GM19463 (cell line): ENCODE measurements around the gene YOD1.

ENCODE experiments used
- ATAC-seq: cut with Tn5 transposase; IDR thresholded peaks from one replicate; pipeline ENCODE4 v1.9.1; 2021; ENCODE audit warnings: mild to moderate bottlenecking, moderate library complexity; ENCODE audit not compliant: unreplicated experiment

YOD1 gene

DNA sequence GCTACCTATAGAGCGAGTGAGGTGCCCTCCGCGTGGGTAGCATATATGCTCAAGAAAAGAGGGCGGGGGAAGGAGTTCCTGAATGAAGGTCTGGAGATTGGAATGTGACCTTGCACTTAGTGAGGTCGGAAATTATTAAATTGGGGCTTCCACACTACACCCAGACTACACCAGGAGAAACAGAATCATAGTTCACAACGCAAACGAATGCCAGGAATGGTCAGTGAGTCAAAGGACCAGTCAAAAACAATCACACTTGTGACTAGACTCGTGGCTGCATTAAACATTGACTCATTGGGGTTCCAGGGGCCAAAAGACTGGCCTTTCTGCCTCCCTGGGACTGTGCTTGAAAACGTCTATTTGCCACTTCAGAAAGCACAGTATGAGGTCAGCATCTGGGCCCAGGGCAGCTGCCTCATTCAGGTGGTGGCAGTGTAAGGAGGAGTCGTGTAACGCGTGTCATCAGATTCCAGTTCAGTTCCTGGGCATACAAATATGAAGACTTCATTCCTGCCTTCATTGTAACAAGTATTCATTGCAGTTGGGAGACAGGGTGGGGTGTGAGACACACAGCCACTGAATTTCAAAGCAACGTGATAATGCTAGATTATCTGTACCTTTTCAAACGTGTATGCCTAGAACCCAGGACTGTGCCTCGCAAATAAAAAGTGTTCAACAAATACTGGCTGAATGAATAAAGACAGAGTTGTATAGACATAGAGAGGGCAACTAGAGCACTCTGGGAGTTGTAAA is at the start of gene YOD1:
Gene YOD1 (minus strand): TSS at position 18 of the 753 bp plus-strand sequence. CDS start 178 bp downstream, outside the sequence.
- no peak for ATAC-seq

DNA sequence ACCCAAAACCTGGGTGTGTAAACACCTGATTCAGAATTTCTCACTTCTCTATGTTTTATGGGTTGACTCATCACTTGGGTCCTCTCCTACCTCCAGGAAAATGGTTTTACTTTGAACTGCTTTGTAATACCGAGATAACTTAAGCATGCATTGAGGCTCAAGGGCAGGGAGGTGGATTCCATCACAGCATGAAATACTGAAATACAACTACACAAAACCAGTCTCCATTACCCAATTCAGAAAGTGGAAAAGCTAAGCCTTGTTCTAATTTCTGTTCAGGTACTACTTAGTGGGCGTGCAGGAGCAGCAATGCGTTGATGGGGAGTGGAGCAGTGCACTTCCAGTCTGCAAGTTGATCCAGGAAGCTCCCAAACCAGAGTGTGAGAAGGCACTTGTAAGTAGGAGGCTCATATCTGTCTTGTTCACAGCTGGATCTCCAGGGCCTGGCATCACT is 46.9 kb upstream of the YOD1 start:
- peak; percentile 98 for ATAC-seq

DNA sequence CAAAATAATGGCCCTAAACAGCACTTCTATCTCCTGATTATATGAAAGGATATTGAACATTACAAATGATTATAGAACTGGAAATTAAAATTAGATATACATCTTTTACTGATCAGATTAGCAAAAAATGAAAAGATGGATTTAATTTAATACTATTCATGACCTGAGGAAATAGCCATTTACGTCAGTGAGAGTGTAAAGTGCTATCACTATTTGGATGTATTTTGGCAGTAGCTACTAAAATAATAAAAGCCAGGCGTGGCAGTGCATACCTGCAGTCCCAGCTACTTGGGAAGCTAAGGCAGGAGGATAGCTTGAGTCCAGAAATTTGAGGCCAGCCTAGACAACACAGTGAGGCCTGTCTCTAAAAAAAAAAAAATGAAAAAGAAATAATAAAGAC is 42.9 kb upstream of the YOD1 start:
- no peak for ATAC-seq

DNA sequence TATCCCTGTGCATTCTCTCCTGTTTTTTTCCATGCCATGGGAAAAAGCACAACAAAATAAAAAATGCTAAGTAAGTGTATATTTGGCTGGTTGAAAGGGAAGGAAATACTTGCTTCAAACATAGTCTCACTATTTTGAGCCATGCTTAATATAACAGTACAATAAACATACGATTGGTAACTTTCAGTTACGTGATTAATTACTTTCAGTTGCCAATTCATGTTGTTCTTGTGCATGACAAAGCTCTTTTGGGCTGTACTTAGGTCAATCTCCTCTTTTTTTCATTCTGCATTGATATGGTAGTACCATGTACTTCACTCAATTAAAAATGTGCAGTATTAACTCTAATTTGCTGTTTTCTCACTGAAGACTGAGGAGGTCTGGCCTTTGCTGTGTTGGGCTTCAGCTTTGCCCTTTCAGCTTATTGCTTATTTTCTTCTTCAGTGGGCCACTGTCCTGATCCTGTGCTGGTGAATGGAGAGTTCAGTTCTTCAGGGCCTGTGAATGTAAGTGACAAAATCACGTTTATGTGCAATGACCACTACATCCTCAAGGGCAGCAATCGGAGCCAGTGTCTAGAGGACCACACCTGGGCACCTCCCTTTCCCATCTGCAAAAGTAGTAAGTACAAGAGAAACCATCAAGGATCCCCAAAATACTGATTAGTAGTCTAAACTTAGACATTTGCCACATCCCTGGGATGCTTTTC is 40.3 kb upstream of the YOD1 start:
- no peak for ATAC-seq

DNA sequence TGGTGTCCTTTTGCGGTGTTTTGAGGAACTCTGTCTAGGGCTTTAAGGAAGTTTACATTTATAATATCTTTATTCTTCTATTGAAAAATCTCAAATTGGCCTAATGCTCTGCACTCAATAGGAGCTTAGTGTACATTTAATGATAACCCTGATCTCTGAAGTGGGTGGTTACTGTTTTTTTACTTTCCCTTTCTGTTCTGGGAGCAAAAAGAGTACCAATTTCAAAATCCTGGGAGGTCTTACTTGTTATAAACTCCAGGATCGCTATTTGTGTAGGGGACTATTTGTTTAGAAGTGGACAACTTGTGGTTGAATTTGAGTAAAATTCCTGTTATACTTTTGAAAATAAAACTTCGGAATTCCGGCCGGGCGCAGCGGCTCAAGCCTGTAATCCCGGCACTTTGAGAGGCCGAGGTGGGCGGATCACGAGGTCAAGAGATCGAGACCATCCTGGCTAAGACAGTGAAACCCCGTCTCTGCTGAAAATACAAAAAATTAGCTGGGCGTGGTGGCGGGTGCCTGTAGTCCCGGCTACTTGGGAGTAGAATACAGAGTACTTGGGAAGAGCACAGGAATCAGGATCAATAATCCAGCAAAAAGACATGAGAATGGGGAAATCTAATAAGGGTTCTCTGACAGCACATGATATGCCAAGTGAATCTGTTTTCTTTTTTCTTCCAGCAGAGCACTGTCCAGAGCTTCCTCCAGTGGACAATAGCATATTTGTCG is 38.8 kb upstream of the YOD1 start:
- peak; percentile 24 for ATAC-seq

DNA sequence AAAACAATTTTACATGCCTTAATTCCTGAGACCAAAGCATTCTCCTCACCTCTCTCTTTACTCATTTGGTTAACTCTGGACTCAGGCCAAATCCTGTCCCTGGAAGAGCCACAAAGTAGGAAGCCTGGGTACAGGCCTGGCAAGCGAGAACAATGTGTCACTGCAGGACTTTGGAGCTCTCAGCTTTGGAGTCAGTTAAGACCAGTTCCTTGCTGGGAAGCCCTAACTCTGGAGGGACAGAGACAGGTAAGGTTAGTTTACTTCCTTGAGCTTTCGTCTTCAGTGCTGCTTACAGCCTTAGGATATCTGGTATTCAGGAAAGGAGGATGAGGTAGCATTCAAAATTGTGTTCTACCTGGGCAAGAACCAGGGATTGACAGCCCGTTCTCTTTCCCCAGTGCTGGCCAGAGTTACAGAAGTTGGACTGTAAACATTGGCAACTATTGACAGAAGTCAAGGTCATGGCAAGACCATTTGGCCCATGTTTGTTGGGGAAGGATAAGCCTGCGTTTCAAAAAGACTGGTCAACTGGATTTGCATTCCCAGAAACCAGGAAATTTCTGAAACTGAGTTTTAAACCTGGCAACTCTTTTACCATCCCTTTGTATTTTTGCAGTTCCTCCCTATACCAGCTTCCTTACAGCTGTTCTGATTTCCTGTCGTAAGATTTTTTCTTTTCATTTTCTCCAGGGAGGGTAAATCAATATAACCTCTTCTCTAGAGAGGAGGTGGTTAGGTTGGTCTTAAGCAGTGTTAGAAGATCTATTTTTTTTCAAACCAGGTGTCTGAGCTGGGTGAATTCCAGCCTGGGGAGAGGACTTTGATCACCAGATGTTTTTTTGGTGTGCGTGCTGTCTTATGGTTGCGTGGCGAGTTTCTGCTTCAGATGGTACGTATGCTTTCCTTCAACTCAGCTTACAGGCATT is 38.0 kb upstream of the YOD1 start, which contains the start of gene C4BPB:
Gene C4BPB (plus strand): TSS at position 160 of the 926 bp plus-strand sequence. CDS start 672 bp downstream, at position 832.
- peak; percentile 36 for ATAC-seq

DNA sequence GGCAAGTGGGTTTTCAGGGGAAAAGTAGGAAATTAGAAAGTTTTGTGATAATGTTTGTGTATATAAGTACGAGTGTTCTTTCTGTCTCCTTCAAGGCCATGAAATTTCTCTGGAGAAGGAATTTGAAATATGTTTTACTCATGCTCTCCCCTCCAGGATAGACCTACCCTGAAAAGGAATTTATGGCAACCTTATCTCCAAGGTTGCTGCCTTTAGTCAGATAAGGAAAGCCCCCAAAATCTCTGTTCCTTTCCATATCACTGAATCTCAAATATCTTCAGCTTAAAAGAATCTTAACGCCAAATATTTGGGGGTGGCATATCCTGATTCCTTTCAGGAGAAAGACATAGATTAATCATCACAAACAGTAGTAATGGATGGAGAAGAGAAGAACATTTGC is 37.2 kb upstream of the YOD1 start:
- ATAC-seq = no peak

DNA sequence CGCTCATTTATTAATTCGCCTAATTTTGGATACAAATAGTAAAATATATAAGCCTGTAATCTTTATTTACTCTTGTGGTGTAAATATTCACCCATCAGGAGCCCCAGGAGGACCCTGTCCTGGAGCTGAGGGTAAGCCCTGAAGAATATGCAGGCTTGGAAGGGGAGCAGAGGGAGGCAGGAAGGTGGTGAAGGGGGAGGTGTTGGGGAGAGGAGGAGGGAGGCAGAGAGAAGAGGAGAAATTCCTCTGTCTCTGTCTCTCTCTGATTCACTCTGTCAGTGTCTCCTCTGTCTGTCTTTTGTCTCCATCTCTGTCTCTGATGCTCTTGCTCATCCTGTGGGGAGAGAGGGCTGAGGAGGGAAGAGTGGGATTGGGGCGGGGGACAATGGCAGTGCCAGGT is 34.9 kb upstream of the YOD1 start:
- no peak for ATAC-seq

DNA sequence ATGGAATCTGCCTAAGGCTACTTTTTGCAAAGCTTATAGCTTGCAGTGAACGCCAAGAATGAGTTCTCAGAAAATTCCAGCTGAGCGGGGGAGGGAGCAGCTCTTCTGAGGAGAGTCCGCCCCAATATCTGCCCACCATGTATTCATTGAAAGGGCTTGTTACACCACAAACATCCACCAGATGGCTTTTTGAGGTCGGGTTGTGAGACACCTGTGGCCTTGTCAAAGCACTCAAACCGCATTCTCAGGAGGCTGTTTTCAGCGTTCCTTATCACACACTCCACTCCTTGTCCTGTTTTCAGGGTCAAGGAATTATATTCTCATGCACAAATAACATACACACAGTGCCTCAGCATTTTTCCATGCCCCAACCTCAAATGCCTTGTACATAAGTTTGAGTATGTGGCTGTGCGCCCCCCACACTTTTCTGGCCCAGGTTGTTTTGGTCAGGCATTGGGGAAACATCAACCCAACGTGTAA is 33.7 kb upstream of the YOD1 start:
- peak; percentile 82 for ATAC-seq

DNA sequence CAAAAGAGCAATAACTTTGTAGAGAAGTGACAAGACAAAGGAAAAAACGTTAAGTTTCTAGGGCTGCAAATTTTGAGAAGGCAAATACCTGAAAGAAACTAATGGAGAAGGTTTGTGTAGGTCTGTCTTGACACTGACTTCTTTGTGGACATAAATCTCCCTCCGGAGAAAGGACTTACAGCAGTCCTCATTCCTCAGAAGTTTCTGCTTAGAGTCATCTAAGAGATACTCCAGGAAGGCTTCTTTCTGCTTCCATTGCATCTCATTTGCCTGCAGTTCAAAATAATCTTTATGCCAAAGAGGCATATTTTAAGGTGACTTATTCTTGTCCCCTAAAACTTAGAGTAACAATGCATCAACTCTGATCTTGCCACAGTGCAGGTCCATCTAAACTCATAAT is 33.2 kb upstream of the YOD1 start:
- no peak for ATAC-seq

DNA sequence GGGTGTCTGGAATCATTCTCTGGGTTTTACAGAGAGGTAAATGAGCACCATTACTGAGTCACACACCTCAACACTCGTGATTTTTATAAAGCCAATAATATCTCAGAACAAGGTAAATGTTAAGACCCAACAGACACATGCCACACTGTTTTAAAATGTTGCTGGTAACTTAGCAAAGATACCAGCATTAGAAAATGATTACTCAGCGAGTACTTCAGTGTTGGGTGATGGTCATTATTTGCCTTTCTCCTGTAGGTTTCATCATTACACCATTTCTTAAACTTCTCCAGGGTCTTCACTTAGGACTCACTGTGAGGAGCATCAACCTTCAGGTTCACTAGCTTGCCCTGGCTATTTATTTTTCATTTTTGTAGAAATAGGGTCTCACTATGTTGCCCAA is 30.8 kb upstream of the YOD1 start:
- ATAC-seq = no peak

DNA sequence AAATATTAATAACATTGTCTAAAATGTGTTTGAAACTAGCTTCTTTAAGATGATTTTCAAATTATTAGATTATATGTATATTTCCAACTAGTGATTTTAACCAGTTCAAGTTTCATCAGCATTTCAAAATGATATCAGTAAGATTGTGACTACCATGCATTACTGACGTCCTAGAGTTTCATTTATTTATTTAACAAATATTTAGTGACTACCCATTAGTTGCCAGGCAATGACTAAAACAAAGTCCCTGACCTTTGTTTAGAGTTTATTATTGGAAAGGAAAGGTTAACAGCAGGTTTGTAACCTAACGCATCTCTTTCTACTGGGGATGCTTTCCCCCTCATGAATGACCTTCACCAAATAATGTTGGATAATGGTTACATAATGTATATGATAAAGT is 30.1 kb upstream of the YOD1 start:
- ATAC-seq = no peak

DNA sequence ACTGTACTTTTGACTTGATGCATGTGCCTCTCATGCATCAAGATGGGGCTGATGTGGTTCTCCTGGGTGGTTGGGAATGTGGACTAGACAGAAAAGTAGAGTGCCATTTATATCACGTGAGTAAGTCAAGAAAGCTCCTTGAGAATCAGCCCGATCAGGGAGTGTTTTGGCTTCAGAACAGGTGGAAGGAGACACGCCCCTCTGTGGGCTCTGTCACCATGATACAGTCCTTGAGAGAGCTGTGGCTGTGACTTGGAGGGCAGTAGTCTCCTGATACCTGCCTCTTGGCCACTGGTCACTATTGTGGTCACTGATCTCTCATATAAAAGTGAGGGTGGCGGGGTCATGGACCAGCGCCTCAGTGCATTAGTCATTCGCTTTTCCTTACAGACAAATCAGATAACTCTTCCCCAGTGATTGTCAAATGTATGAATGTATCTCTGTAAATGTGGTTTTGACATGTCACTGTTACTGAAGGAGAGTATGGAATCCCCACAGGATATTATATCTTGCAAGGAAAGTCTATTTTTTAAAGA is 28.8 kb upstream of the YOD1 start:
- ATAC-seq = no peak

DNA sequence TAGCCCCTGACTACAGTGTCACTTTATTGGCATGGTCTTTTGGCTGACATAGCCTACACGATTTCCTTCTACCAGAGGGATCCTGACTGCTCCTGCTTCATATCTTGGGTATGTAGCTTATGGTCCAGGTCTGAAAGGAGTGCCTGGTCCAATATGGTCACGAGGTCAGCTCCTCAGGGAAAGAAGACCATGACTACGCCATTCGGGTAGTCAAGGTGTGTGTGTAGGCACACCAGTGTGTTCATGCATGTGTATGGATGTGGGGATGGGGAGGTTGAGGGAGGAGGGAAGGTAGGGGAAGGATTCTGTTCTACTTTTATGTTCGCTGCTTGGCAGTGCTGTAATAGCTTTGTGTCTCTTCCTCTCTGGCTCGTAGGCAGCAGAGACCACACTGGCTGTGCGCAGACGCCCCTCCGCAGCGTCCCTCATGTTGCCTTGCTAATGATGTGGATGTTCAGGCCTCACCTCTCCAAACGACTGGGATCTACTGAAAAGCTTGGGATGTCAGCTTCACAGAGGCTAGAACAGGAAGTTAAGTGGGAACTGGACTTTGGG is 27.6 kb upstream of the YOD1 start:
- ATAC-seq = no peak

DNA sequence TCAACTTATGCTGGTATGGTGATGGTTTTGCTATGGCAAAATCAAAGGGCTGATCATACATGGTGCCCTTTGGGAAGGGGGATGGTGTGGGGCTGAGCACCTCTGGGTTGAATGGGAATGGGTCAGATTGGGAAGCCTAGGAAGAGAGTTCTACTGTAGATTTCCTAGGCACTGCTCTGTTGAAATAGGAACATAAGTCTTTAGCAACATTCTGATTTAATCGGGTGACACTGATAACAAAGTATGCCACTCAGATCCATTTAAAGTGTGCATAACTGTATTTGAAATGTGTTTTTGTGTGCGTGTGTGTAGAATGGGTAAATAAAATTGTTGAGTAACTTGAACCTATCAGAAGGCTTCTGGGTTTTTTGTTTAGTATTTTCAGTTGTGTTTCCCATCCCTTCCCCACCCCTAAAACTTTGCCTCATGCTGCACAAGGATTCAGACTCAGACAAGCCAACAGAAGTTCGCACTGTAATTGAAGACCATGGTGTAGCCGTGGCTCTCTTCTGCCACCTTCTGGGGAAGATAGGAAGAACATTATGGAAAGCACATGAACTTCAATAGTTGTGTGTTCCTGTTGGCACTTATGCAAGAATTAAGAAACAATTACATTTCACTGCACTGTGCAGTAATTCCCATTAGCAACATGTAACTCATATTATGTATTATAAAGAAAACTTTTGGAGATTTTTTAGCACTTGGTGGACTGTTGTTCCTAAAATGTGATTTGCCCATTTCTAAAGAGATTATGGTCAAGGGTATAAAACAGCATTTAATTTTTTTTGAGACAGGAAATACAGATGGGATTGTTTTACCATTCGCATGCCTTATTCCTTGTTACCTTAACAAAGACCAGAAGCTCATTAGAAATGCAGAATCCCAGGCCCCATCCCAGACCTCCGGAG is 26.7 kb upstream of the YOD1 start:
- peak; percentile 58 for ATAC-seq

DNA sequence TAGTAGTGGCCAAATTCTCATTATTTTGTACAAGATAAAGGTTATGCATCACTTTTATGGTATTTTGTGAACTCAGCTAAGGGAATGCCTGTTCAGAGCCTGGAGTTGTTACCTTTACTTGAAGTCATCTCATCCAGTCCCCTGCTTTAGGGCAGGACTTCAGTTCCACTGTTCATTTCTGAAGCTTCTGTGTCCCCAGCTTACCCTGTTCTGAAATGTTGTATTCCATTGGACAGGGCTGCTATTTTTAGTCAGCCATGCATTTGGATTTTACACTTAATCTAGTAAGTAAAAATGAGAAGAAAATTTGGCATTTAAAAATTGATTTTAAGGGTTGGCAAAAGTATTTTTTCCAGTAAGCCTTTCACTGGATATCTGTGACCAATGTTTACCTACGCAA is 26.0 kb upstream of the YOD1 start:
- ATAC-seq = no peak

DNA sequence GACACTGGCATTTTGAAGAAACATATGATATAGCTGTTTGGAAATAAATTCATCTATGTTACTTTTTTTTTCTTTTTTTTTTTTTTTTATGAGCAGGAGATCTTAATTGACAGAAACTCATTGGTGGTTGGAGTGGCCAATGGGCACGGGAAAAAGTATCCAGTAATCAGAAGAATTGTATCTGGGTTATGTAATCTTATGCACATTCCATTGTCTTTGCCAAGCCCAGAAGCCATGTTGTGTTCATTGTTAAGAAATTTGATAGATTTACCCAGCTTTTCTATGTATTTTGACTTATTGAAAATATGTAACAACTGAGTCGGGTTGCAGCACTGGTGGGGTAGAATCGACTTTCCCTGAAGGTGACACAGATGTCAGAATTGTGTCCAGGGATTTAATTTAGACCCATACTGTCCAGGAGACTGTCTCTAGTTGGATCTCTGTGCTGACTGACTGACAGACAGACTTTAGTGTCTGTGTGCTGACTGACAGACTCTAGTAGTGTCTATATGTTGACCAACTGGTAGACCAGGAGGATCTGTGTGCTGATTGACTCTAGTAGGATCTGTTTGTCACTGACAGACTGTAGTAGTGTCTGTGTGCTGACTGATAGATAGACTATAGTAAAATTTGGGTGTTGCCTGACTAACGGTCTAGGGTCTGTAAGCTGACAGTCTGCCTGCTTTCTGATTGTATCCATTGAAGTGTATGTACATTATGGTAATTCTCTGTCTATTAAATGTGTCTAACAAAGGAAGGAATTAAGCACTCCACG is 25.4 kb upstream of the YOD1 start:
- no peak for ATAC-seq
